Brain microvascular endothelial cell (primary cell): ENCODE measurements around the gene MT1F.

Source experiments
- DNase-seq: peaks from one replicate; pipeline ENCODE4 v3.0.0-alpha.2; 2020
- H3K27ac ChIP-seq: fragments of 250-450 bp; sonication (Bioruptor Pico); 2 replicates; pipeline ENCODE4 v1.5.1; 2020; ENCODE audit warnings: mild to moderate bottlenecking, moderate library complexity
- H3K27me3 ChIP-seq: fragments of 250-450 bp; sonication (Bioruptor Pico); replicated peaks from 2 replicates; pipeline ENCODE4 v1.5.1; 2020; ENCODE audit warnings: mild to moderate bottlenecking
- H3K36me3 ChIP-seq: fragments of 250-450 bp; sonication (Bioruptor Pico); replicated peaks from 2 replicates; pipeline ENCODE4 v1.5.1; 2020; ENCODE audit warnings: mild to moderate bottlenecking
- H3K4me3 ChIP-seq: 2 replicates; pipeline ENCODE4 v1.5.1; 2011; ENCODE audit warnings: low read depth, mild to moderate bottlenecking, control low read depth, low read length, moderate library complexity
- CTCF ChIP-seq: IDR thresholded peaks from 2 replicates; pipeline ENCODE4 v1.5.1; 2011; ENCODE audit warnings: low read depth, mild to moderate bottlenecking, moderate library complexity, low read length, control low read depth, inconsistent platforms; ENCODE audit errors: missing control alignments
- in situ Hi-C: cut with HindIII; loops from 2 replicates; pipeline ENCODE4 v1.10.0; 2017; ENCODE audit warnings: low sequenced_read_pairs, low pct_ligation_motif_present

The MT1F gene

GRCh38 chr16:56645838-56646237 lies 11.9 kb upstream of the MT1F start:
- in situ Hi-C loops: no loop called here
- no peak for TF ChIP-seq CTCF
- H3K36me3 ChIP-seq: no peaks in the 10 kb centered on the region
- H3K4me3 ChIP-seq: no peak overlapping the region
- no peak for DNase-seq
- H3K27ac ChIP-seq: no peak overlapping the region
- H3K27me3 ChIP-seq: peaks cover 21% of the 10 kb centered on the region

- TF ChIP-seq CTCF: no peak
- Histone ChIP-seq H3K27ac (no peak overlapping the region), H3K36me3 (no peaks in the 10 kb centered on the region), H3K27me3 (peaks cover 26% of the 10 kb centered on the region), H3K4me3 (no peak overlapping the region)
- in situ Hi-C loops: no loop called here
- DNase-seq: no peak
Measured at GRCh38 chr16:56647641-56648431, 9.9 kb upstream of the MT1F start.

- in situ Hi-C loops: no loop called here
- H3K27ac ChIP-seq: no peak overlapping the region
- no peaks in the 10 kb centered on the region for H3K36me3 ChIP-seq
- H3K27me3 ChIP-seq: peaks cover 22% of the 10 kb centered on the region
- DNase-seq: no peak
- no peak overlapping the region for H3K4me3 ChIP-seq
- TF ChIP-seq CTCF: no peak
Measured at GRCh38 chr16:56649271-56649670, 8.5 kb upstream of the MT1F start.

GRCh38 chr16:56649820-56650219 lies 7.9 kb upstream of the MT1F start:
- in situ Hi-C loops: no loop called here
- Histone ChIP-seq H3K4me3 (no peak overlapping the region), H3K27ac (no peak overlapping the region), H3K27me3 (peaks cover 22% of the 10 kb centered on the region), H3K36me3 (no peaks in the 10 kb centered on the region)
- no peak for TF ChIP-seq CTCF
- DNase-seq: no peak

- in situ Hi-C loops: no loop called here
- peaks cover 22% of the 10 kb centered on the region for H3K27me3 ChIP-seq
- no peak for TF ChIP-seq CTCF
- H3K4me3 ChIP-seq: no peak within 1 kb of the TSS
- no peak for DNase-seq
- H3K27ac ChIP-seq: no peak within 1 kb of the TSS
- H3K36me3 ChIP-seq: no peaks in the 10 kb centered on the region
Measured at GRCh38 chr16:56651586-56651985, 6.2 kb upstream of the MT1F start, which contains the start of gene MT1B. Gene MT1B (plus strand): TSS chr16:56651886. CDS start chr16:56651954, 68 bp downstream.

- in situ Hi-C loops: no loop called here
- Histone ChIP-seq H3K27ac (no peak overlapping the region), H3K4me3 (no peak overlapping the region), H3K36me3 (no peaks in the 10 kb centered on the region), H3K27me3 (peaks cover 14% of the 10 kb centered on the region)
- no peak for TF ChIP-seq CTCF
- DNase-seq: no peak
Measured at GRCh38 chr16:56652600-56652999, 5.2 kb upstream of the MT1F start.
